Left renal pelvis (tissue), 4 donors: Measurements from ENCODE around the gene ACTA2. TPM values are rescaled to one million over a fixed set of nuclear protein-coding genes. Genes with fewer than 3 reads are reported as not detected.

ENCODE experiments used
- DNase-seq, 4 donors: peaks; one replicate each; pipeline ENCODE4 v3.0.0-alpha.2; 2013; ENCODE audit warnings: low read depth in 4 of 4, low spot score in 3 of 4
- polyA plus RNA-seq, 4 donors: library from polyadenylated mRNA; unstranded; fragments of 120-200 nt; gene quantifications; one replicate each; pipeline ENCODE4 v1.2.1, GENCODE V29; 2013; ENCODE audit not compliant: insufficient read length in 4 of 4

ACTA2 gene
- polyA plus RNA-seq: 100 to 1,000 TPM; 157 to 230 (median 215) TPM

DNA sequence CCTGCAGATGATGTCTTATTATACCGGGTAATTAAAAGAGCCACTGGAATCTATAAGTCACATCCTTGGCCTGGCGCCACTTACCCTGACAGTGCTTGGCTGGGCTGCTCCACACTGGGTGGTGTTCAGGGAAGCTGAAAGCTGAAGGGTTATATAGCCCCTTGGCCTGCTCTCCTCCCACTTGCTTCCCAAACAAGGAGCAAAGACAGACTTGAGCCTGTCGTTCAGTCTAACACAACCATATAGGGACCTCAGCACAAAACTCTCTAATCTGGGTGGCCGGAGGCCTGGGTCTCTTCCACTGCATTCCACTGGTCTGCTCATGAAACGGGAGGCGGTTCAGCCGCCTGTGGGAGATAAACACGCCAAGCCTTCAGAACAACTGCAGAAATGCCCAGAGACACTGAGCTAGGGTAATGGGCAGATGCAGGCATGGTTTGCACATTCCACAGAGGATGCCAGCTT lies at the start of gene ACTA2:
ACTA2 (minus strand) TSS at position 127 of the 465 bp plus-strand sequence. CDS start 3,843 bp downstream, outside the sequence.
- no peak for DNase-seq

DNA sequence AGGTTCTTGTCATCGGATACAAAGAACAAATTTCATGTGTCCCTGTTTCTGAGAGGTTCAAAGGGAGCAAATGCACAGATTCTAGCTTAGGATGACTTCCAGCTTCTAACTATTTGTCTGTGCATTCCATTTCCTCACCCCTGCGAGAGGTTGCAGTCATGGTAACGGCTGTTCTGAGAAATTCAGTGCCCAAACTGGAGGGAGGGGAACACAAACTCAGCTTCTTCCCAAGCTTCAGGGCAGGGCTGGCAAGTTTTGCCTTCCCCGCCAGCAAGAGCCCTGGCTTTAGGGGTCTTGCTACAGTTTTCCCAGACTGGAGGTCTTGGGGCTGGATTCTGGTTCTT lies 49.1 kb upstream of the ACTA2 start:
- DNase-seq: no peak

DNA sequence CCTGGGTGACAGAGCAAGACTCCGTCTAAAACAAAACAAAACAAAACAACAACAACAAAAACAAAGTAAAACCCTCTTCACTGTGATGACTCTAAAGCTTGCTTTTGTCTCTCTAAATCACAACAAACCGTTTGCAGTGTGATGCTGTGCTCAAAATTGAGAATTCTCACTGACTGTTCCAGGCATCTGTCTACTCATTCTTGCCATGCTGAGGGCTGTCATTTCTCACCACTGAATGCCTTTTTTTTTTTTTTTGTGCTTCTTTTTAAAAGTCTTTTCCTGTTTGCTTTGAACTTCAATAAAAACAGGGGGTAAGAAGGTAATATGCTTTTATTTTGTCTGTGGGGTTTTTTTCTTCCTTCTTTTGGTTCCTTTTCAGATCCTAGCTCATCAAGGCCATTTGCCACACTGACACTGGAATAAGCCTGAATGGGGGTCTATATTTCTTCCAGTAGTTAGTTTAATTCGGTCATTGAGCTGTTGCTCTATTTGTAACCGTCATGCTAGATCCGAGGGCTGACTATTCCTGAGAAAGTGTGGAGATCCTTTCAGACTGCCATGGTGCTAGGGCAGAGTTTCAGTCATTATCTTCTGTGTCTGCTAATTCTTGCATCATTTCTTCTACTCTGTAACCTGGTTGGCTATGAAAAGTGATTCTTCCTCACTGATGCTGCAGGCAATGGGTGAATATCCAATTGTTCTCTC lies 48.6 kb upstream of the ACTA2 start:
- no peak for DNase-seq

DNA sequence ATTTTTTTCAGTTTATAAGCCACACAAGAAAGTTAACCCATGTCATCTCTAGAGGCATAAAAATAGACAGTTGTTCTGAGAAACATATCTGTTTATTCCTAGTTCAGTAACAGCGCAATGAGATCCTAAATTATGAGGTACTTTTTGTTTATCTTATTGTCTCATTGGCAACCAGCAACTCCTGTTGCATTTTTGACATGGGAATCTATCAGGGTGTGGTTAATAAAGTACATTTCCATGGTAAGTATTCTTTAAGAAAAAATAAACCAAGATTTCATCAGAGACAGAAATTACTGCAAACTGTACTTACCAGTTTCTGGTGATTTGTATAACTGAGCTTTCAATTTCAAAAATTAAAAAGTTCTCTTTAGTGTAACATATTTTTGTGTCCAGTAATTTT lies 47.1 kb upstream of the ACTA2 start:
- no peak for DNase-seq

DNA sequence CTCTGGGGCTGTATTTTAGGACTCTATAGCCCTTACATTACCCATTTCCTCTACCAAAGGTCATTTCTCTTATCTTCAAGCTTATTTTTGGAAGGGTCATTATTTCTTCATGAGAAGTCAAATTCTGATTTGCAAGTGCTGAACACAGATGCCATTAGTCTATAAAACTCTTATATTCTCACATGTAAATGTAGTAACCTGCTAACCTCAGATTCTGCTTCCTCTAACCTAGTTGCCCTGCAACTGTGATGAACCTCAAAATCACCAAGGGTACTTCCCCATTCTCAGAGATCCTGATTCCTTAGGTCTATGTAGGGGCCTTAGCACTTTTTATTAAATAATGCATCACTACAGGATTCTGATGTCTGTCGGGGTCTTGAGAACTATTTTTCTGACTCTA lies 44.4 kb upstream of the ACTA2 start:
- DNase-seq: no peak

DNA sequence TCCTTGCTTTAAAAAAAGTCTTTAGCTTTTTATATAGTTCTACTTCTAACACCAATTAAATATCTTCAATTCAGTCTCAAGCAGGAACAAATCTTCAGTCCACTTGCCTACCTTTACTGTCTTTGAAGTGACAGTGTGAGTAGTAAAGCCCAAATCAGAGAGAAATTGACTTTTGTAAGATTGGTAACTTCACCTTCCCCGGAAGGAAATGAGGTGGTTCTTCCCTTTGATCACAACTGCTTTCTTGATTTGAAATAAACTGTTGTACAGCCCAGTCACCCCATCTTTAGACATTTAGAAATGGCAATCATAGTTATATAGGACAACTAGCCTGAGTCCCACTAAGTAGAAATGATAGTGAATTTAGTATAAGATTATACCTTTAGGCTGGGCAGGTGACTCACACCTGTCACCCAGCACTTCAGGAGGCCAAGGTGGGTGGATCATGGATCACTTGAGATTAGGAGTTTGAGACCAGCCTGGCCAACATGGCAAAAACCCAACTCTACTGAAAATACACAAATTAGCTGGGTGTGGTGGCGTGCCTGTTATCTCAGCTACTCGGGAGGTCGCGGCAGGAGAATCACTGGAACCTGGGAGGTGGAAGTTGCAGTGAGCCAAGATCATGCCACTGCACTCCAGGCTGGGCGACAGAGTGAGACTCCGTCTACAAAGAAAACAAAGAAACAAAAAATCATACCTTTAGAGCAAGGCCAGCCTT lies 42.7 kb upstream of the ACTA2 start:
- DNase-seq: no peak

DNA sequence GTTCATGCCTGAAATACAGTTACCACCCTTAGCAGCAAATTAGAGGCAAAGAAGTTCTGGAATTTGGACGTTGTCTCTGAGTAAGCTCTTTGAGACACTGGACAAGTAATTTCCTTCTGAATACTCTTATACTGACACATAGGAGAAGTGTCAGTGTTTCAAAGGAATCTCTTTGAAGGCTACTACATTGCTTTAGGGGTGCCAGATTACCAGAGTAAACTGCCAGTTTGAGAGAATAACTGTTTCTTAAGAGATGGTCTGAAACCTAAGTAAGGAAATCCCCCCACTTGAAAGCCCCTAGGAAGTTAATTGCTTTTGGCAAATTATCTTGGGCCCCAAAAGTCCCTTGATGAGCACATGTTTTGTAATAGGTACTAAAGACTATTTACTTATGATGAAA lies 41.4 kb upstream of the ACTA2 start:
- DNase-seq: no peak

DNA sequence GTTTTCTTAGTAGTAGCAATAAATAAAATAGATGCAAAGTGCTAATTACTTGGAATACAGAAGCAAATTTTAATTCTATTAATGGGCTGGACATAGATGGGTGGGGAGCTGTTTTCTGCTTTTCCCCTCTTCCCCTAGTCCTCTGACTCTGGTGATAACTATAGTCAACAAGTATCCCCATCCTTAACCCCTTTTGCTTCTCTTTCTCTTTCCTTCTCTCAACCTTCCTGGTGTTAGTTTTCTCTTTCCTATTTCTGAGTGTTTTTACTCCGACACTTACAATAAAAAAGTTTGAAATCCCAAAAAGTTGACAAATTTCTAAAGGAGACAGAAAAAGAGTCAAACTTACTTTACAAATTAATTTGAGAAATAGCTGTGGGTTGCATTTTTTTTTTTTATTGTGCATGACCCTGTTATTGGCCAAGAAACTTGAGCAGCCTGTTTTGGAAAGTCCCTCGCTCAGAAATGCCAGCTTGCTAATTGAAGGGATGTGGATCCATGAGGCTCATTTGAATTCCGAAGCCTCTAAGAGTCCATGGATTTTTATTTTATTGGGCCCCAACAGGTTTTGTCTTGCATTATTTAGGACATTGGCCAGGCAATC lies 40.5 kb upstream of the ACTA2 start:
- no peak for DNase-seq

DNA sequence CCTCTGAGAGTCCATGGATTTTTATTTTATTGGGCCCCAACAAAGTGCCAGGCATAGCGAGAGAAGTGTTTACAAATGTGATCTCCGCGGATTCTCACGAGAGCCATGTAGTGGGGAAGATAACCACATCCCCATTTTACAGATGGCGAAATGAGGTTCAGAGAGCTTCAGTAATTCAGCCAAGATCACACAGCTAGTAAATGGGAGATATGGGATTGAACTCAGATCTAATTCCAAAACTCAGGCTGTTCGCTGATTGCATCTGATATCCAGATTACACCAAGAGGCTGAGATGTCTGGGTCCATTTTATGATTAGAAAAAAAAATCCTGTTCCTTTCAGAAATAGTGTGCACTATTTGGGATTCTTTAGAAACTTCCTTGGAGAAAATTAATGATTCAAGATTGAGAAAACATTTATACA lies 39.3 kb upstream of the ACTA2 start:
- DNase-seq: no peak

DNA sequence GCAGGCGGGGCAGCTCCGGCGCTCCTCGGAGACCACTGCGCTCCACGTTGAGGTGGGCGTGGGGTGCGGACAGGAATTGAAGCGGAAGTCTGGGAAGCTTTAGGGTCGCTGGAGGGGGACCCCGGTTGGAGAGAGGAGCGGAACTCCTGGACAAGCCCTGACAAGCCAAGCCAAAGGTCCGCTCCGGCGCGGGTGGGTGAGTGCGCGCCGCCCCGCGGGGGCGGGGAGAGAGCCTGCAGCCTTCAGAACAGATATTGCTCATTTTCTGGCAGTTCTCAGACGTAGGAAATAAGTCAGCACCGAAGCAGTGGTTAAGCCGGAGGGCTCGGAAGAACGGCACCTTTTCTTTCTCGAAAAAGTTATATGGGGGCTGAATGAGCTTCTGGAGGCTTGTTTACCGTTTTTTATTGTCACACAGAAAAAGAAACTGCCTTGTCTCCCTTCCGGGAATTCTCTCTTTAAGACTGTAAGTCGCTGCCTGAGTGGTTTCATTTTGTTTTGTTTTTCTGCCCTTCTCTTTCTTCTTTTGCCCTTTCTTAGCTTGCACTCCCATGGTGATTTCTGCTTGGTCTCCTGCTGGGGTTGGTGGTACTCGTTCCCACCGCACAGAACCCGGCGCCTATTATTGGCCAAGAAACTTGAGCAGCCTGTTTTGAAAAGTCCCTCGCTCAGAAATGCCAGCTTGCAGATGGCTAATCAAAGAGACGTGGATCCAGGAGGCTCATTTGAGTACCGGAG lies 38.8 kb upstream of the ACTA2 start:
- peak in 3 of 4 donors; percentile 50 to 63 (median 52) for DNase-seq

DNA sequence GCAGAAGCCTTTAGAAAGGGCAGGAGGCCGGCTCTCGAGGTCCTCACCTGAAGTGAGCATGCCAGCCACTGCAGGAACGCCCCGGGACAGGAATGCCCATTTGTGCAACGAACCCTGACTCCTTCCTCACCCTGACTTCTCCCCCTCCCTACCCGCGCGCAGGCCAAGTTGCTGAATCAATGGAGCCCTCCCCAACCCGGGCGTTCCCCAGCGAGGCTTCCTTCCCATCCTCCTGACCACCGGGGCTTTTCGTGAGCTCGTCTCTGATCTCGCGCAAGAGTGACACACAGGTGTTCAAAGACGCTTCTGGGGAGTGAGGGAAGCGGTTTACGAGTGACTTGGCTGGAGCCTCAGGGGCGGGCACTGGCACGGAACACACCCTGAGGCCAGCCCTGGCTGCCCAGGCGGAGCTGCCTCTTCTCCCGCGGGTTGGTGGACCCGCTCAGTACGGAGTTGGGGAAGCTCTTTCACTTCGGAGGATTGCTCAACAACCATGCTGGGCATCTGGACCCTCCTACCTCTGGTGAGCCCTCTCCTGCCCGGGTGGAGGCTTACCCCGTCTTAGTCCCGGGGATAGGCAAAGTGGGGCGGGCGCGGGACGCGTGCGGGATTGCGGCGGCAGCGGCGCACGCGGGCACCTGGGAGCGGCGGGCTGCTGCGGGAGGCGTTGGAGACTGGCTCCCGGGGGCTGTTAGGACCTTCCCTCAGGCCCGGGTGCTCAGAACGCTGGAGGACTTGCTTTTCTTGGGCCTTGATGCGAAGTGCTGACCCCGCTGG lies 38.0 kb upstream of the ACTA2 start, which contains the start of gene FAS:
FAS (plus strand) TSS at position 415 of the 777 bp plus-strand sequence; CDS start at position 494, 79 bp downstream.
- peak in 1 of 4 donors; percentile 55 for DNase-seq

DNA sequence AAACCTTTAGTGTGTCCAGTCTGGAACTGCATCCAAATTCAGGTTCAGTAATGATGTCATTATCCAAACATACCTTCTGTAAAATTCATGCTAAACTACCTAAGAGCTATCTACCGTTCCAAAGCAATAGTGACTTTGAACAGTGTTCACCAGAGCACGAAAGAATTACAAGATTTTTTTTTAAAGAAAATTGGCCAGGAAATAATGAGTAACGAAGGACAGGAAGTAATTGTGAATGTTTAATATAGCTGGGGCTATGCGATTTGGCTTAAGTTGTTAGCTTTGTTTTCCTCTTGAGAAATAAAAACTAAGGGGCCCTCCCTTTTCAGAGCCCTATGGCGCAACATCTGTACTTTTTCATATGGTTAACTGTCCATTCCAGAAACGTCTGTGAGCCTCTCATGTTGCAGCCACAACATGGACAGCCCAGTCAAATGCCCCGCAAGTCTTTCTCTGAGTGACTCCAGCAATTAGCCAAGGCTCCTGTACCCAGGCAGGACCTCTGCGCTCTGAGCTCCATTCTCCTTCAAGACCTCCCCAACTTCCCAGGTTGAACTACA lies 37.3 kb upstream of the ACTA2 start:
- DNase-seq: peak in 1 of 4 donors; percentile 52

DNA sequence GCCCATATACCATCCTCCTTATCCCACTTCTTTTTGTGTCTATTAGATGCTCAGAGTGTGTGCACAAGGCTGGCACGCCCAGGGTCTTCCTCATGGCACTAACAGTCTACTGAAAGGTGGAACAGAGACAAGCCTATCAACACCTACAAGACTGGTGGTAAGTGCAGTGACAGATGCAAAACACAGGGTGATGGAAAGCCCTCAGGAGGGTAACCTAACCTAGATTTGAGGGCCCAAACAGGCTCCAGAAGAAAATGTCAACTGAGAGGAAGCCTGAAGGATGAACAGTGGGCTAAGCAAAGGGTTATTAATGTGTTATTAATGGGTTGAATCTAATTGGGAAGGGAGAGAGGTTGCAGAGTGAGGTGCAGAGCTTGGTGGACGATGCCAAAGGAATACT lies 36.9 kb upstream of the ACTA2 start:
- no peak for DNase-seq

DNA sequence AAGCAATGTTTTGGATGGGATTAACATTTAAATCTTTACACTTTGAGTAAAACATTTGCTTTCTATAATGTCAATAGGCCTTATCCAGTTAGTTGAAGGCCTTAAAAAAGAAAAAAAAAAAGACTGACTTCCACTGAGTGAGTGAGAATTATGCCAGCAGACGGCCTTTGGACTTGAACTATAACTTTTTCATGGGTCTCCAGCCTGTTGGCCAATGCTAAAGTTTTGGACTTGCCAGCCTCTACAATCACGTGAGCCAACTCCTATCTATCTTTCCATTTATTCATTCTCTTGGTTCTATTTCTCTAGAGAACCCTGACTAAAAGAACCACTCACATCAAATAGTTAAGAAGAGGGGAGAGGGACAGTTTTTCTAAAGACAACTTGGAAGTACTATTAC lies 35.3 kb upstream of the ACTA2 start:
- no peak for DNase-seq

DNA sequence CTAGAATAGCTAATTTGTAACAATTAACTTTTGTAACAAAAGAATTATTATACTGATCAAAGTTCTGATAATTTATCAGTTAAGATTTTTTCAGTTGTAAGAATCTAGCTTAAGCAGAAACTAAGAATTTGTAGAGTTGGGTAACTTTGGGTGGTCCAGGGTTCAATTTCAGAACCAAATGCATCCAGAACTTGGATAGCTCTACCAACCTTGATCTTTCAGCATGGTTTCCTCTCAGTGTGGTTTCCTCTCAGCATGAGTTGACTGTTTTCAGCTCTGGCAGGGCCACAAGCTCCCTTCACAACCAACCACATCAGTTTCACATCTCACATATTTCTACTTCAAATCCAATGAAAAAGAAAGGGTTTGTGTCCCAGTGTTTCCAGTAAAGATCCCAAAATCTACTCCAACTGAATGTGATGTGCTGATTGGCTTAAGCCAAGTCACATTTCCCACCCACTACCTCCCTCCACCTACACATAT lies 34.7 kb upstream of the ACTA2 start:
- no peak for DNase-seq

DNA sequence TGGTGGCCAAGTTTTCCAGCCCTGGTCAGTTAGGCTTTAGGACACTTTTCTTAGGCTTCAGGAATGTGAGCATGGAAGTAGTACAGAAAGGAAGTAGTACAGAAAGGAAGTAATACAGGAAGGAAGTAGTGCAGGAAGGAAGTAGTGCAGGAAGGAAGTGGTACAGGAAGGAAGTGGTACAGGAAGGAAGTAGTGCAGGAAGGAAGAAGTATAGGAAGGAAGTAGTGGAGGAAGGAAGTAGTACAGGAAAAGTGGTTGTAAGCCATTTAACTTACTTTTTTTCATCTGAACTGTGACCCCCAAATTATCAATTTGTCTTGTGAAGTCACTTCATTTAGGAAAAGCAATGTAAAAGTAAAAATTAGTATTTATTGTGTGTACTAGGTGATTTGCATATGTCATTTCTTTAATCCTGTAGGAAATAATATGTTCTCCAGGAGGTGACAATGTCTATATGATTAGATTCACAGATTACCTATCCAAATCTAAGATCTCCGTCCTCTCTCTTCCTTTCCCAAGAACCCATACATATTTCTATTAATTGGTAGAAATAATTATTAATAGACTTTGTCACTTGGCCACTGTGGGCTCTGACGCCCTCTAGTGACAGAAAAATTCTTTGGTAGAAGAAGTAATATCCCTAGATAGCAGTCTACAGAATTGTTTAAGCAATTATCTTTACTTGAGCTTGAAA lies 34.1 kb upstream of the ACTA2 start:
- no peak for DNase-seq

DNA sequence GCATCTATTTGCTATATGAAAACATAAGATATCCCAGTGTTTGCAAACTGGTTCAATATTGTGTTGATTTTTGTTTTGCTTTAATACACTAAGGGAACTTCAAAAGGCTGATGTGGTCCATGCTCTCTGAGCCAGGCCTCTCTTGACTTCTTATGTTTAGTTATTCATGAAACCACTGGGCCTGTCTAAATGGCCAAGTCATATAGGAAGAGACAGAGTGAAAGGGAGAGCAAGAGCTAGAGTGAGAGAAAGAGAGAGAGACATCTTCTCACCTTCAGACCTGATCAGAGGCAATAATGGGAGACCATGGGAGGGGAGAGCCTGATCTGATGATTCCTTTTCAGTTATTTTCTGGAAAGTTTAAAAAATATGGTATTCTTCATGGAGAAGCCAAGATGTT lies 32.0 kb upstream of the ACTA2 start:
- no peak for DNase-seq

DNA sequence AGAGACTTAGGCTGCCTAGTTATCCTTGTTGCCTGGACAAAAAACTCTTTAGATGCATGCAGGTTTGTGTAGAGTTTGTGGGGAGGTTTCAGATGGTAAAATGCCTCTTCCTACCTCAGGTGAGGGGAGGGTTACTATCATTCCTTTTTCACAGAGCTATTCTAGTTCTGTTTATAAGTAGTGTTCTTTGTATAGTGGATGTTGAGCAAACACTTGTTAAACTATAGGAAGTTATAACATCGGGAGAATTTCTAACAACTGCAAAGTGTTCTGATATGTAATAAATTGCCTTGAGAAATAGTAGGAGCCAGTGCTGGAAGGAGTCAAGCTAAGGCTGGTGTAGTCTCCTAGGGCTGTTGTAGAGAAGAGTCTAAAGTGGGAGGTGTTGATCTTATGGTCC lies 31.4 kb upstream of the ACTA2 start:
- no peak for DNase-seq

DNA sequence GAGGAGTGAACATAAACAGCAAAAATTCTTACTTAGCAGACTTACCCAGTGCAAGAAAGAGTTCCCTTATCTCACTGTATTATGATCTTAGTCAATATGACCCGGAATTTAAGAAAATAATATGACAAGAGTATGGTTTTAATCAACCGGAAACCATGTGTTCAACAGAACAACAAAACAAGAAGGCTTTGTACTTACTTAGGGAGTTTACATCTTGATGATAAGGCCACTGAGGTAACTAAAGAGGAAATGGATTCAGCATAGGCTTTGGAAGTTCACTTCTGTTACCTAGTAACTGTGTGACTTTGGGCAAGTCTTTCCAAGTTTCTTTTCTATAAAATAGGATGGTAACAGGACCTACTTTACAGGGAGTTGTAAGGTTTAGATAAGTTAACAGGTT lies 30.6 kb upstream of the ACTA2 start:
- DNase-seq: no peak
